Measurements from ENCODE around the gene DACT2.
"Not testable (repeated sequence)": the region's sequence is repeated elsewhere in the genome, so short reads cannot be mapped to it uniquely, and the experiment has no call there.

DACT2 gene

GRCh38 chr6:168269455-168270243, 49.9 kb downstream of the DACT2 start:
- no peak overlapping the region for H3K4me3 ChIP-seq (ENCODE audit: low read depth, low read length)
- no peak for DNase-seq (ENCODE audit: low read depth)
- no peak for TF ChIP-seq MYC (IDR thresholded peaks at IDR 0.05; ENCODE audit: low read depth, low read length)
- TF ChIP-seq MAX (IDR thresholded peaks at IDR 0.05; ENCODE audit: low read depth, low read length): no peak
- TF ChIP-seq CTCF (IDR thresholded peaks at IDR 0.05; ENCODE audit: low read depth, low read length): no peak
- no peak for TF ChIP-seq POLR2A (IDR thresholded peaks at IDR 0.05; ENCODE audit: extremely low read depth, insufficient read length)

GRCh38 chr6:168268755-168269154, 50.8 kb downstream of the DACT2 start:
- no peak for DNase-seq (ENCODE audit: low read depth)
- no peak for TF ChIP-seq POLR2A (IDR thresholded peaks at IDR 0.05; ENCODE audit: extremely low read depth, insufficient read length)
- no peak for TF ChIP-seq MAX (IDR thresholded peaks at IDR 0.05; ENCODE audit: low read depth, low read length)
- TF ChIP-seq MYC (IDR thresholded peaks at IDR 0.05; ENCODE audit: low read depth, low read length): no peak
- TF ChIP-seq CTCF (IDR thresholded peaks at IDR 0.05; ENCODE audit: low read depth, low read length): no peak

GRCh38 chr6:168267779-168268178, 51.8 kb downstream of the DACT2 start:
- H3K4me3 ChIP-seq (ENCODE audit: low read depth, low read length); DNase-seq (ENCODE audit: low read depth): not testable (repeated sequence)

More at GRCh38 chr6:168268755-168269154, 50.8 kb downstream of the DACT2 start:
- no peak overlapping the region for H3K4me3 ChIP-seq (ENCODE audit: low read depth, low read length)

GRCh38 chr6:168265827-168266815, 53.5 kb downstream of the DACT2 start:
- TF ChIP-seq MAX (IDR thresholded peaks at IDR 0.05; ENCODE audit: low read depth, low read length): no peak
- no peak for TF ChIP-seq MYC (IDR thresholded peaks at IDR 0.05; ENCODE audit: low read depth, low read length)
- TF ChIP-seq POLR2A (IDR thresholded peaks at IDR 0.05; ENCODE audit: extremely low read depth, insufficient read length): no peak
- TF ChIP-seq CTCF (IDR thresholded peaks at IDR 0.05; ENCODE audit: low read depth, low read length): no peak
- no peak for DNase-seq (ENCODE audit: low read depth)
- no peak overlapping the region for H3K4me3 ChIP-seq (ENCODE audit: low read depth, low read length)

GRCh38 chr6:168265394-168265793, 54.2 kb downstream of the DACT2 start:
- no peak for DNase-seq (ENCODE audit: low read depth)
- TF ChIP-seq POLR2A (IDR thresholded peaks at IDR 0.05; ENCODE audit: extremely low read depth, insufficient read length) (no peak), CTCF (IDR thresholded peaks at IDR 0.05; ENCODE audit: low read depth, low read length) (no peak), MAX (IDR thresholded peaks at IDR 0.05; ENCODE audit: low read depth, low read length) (no peak), MYC (IDR thresholded peaks at IDR 0.05; ENCODE audit: low read depth, low read length) (no peak)
- H3K4me3 ChIP-seq (ENCODE audit: low read depth, low read length): no peak overlapping the region
